HEK293 (cell line): ENCODE data around the gene ARHGAP4.

ENCODE experiments used
- CTCF ChIA-PET: fragments of 350-600 bp; formaldehyde crosslinking; extraction: SDS; loops from one replicate; lab custom pipeline; 2021; ENCODE audit warnings: antibody characterized with exemption; lab: Yijun Ruan, JAX
- POLR2A ChIA-PET: fragments of 300-600 bp; formaldehyde crosslinking; extraction: SDS; loops from one replicate; lab custom pipeline; 2020; ENCODE audit warnings: antibody characterized with exemption, inconsistent platforms; lab: Yijun Ruan, JAX
- H3K27ac ChIP-seq: fragments of 200-500 bp; sonication (Bioruptor generic); 2 replicates; pipeline ENCODE4 v1.5.1; 2014; ENCODE audit warnings: low read depth, low read length, control low read depth, inconsistent platforms; ENCODE audit errors: extremely low read depth
- H3K36me3 ChIP-seq, 2 experiments: fragments of 200-500 bp in 1 of 2; sonication (Bioruptor generic) in 1 of 2; 1 replicate in 1 of 2; 2 replicates in 1 of 2; pipeline ENCODE4 v1.5.1; 2014 to 2017; ENCODE audit warnings: inconsistent platforms in 2 of 2, low read length in 2 of 2; ENCODE audit not compliant: control insufficient read depth in 2 of 2, insufficient read depth in 1 of 2
- H3K4me1 ChIP-seq: fragments of 200-500 bp; sonication (Bioruptor generic); 2 replicates; pipeline ENCODE4 v1.5.1; 2014; ENCODE audit warnings: mild to moderate bottlenecking, low read length, inconsistent platforms; ENCODE audit not compliant: control insufficient read depth, insufficient read depth
- H3K4me3 ChIP-seq: 2 replicates; pipeline ENCODE4 v1.5.1; 2011; ENCODE audit warnings: low read depth, mild to moderate bottlenecking, control low read depth, low read length, moderate library complexity
- H3K9me3 ChIP-seq: fragments of 200-500 bp; sonication (Bioruptor generic); 2 replicates; pipeline ENCODE4 v1.5.1; 2014; ENCODE audit warnings: low read depth, low read length, inconsistent platforms; ENCODE audit not compliant: control insufficient read depth, insufficient read depth
- AEBP2 ChIP-seq: fragments of 450-650 bp; formaldehyde crosslinking; IDR thresholded peaks from 2 replicates; pipeline ENCODE4 v1.5.1; 2016; ENCODE audit warnings: missing biosample characterization, missing genetic modification characterization, borderline replicate concordance
- ATF2 ChIP-seq: fragments of 450-650 bp; formaldehyde crosslinking; IDR thresholded peaks from 2 replicates; pipeline ENCODE4 v1.5.1; 2016; ENCODE audit warnings: missing biosample characterization, missing genetic modification characterization, low read depth
- EGR2 ChIP-seq: fragments of 450-650 bp; formaldehyde crosslinking; IDR thresholded peaks from 2 replicates; pipeline ENCODE4 v1.5.1; 2016; ENCODE audit warnings: low read depth, missing biosample characterization, missing genetic modification characterization
- FEZF1 ChIP-seq: fragments of 450-650 bp; formaldehyde crosslinking; IDR thresholded peaks from 2 replicates; pipeline ENCODE4 v1.5.1; 2016; ENCODE audit warnings: missing biosample characterization, missing genetic modification characterization
- GLIS2 ChIP-seq: fragments of 450-650 bp; formaldehyde crosslinking; IDR thresholded peaks from 2 replicates; pipeline ENCODE4 v1.5.1; 2016; ENCODE audit warnings: missing biosample characterization, missing genetic modification characterization
- OSR2 ChIP-seq: fragments of 450-650 bp; formaldehyde crosslinking; IDR thresholded peaks from 2 replicates; pipeline ENCODE4 v1.5.1; 2016; ENCODE audit warnings: missing biosample characterization, missing genetic modification characterization
- REST ChIP-seq: fragments of 450-650 bp; formaldehyde crosslinking; IDR thresholded peaks from 2 replicates; pipeline ENCODE4 v1.5.1; 2016; ENCODE audit warnings: missing biosample characterization, missing genetic modification characterization
- SP7 ChIP-seq: fragments of 450-650 bp; formaldehyde crosslinking; IDR thresholded peaks from 2 replicates; pipeline ENCODE4 v1.5.1; 2016; ENCODE audit warnings: missing biosample characterization, missing genetic modification characterization
- ZBTB17 ChIP-seq: fragments of 450-650 bp; formaldehyde crosslinking; IDR thresholded peaks from 2 replicates; pipeline ENCODE4 v1.5.1; 2016; ENCODE audit warnings: missing biosample characterization, missing genetic modification characterization
- ZNF155 ChIP-seq: fragments of 450-650 bp; formaldehyde crosslinking; IDR thresholded peaks from 2 replicates; pipeline ENCODE4 v1.5.1; 2016; ENCODE audit warnings: missing biosample characterization, missing genetic modification characterization
- ZNF175 ChIP-seq: fragments of 450-650 bp; formaldehyde crosslinking; IDR thresholded peaks from 2 replicates; pipeline ENCODE4 v1.5.1; 2016; ENCODE audit warnings: missing biosample characterization, missing genetic modification characterization
- ZNF19 ChIP-seq: fragments of 450-650 bp; formaldehyde crosslinking; IDR thresholded peaks from 2 replicates; pipeline ENCODE4; 2016; ENCODE audit warnings: missing biosample characterization, missing genetic modification characterization, low read depth
- ZNF211 ChIP-seq: fragments of 450-650 bp; formaldehyde crosslinking; IDR thresholded peaks from 2 replicates; pipeline ENCODE4 v1.5.1; 2016; ENCODE audit warnings: low read depth, missing biosample characterization, missing genetic modification characterization
- ZNF274 ChIP-seq, 2 experiments: fragments of 200-500 bp in 1 of 2; fragments of 450-650 bp in 1 of 2; sonication (Bioruptor generic) in 1 of 2; formaldehyde crosslinking in 1 of 2; IDR thresholded peaks; 2 replicates each; pipeline versions ENCODE4 v1.5.1 to v1.6.1; 2014 to 2016; ENCODE audit warnings: borderline replicate concordance in 1 of 2, inconsistent platforms in 1 of 2, low read length in 1 of 2, missing biosample characterization in 1 of 2, missing genetic modification characterization in 1 of 2
- ZNF394 ChIP-seq: fragments of 450-650 bp; formaldehyde crosslinking; IDR thresholded peaks from 2 replicates; pipeline ENCODE4 v1.5.1; 2016; ENCODE audit warnings: missing biosample characterization, missing genetic modification characterization, mild to moderate bottlenecking, moderate library complexity, borderline replicate concordance
- ZNF404 ChIP-seq: fragments of 450-650 bp; formaldehyde crosslinking; IDR thresholded peaks from 2 replicates; pipeline ENCODE4 v1.5.1; 2017; ENCODE audit warnings: missing biosample characterization, missing genetic modification characterization
- ZNF544 ChIP-seq: fragments of 450-650 bp; formaldehyde crosslinking; IDR thresholded peaks from 2 replicates; pipeline ENCODE4 v1.5.0; 2017; ENCODE audit warnings: missing biosample characterization, missing genetic modification characterization
- ZNF558 ChIP-seq: fragments of 450-650 bp; formaldehyde crosslinking; IDR thresholded peaks from 2 replicates; pipeline ENCODE4 v1.5.1; 2016; ENCODE audit warnings: missing biosample characterization, missing genetic modification characterization
- ZNF645 ChIP-seq: fragments of 450-650 bp; formaldehyde crosslinking; IDR thresholded peaks from 2 replicates; pipeline ENCODE4; 2016; ENCODE audit warnings: missing biosample characterization, missing genetic modification characterization
- ZNF692 ChIP-seq: fragments of 450-650 bp; formaldehyde crosslinking; IDR thresholded peaks from 2 replicates; pipeline ENCODE4 v1.5.1; 2016; ENCODE audit warnings: missing biosample characterization, missing genetic modification characterization
- ZNF704 ChIP-seq: fragments of 450-650 bp; formaldehyde crosslinking; IDR thresholded peaks from 2 replicates; pipeline ENCODE4 v1.5.1; 2016; ENCODE audit warnings: missing biosample characterization, missing genetic modification characterization
- ZSCAN30 ChIP-seq: fragments of 450-650 bp; IDR thresholded peaks from 2 replicates; pipeline ENCODE4 v1.5.1; 2018; ENCODE audit warnings: missing biosample characterization, mild to moderate bottlenecking, missing genetic modification characterization, moderate library complexity

Gene ARHGAP4

GRCh38 chrX:153869473-153870287 is 56.4 kb downstream of the ARHGAP4 start:
- ChIA-PET CTCF (no interaction called here), POLR2A (no interaction called here)
- H3K27ac ChIP-seq, result no peak overlapping the region
- H3K4me3 ChIP-seq, result no peak overlapping the region
- H3K36me3 ChIP-seq, result no peaks in the 10 kb centered on the region
- no peaks in the 10 kb centered on the region for H3K9me3 ChIP-seq
- TF ChIP-seq ZNF175 (tag by site-specific recombination), result no peak
- TF ChIP-seq ZNF19 (tag by site-specific recombination), result no peak
- TF ChIP-seq ZNF544 (tag by site-specific recombination), result no peak
- TF ChIP-seq ZNF155 (tag by site-specific recombination), result no peak
- TF ChIP-seq ZNF645 (tag by site-specific recombination), result no peak
- no peak for TF ChIP-seq ZNF274 (IDR thresholded peaks at IDR 0.05; ENCODE audit: low read length)
- TF ChIP-seq ZNF274 (tag by site-specific recombination; IDR thresholded peaks at IDR 0.05; ENCODE audit: borderline replicate concordance), result no peak
- no peak for TF ChIP-seq ZNF692 (tag by site-specific recombination)
- TF ChIP-seq EGR2, result no peak
- no peak for TF ChIP-seq ZNF704 (tag by site-specific recombination)
- no peak for TF ChIP-seq ATF2 (tag by site-specific recombination)
- TF ChIP-seq OSR2 (tag by site-specific recombination), result no peak
- no peak for TF ChIP-seq AEBP2 (tag by site-specific recombination)
- TF ChIP-seq ZNF211, result no peak
- no peaks in the 10 kb centered on the region for H3K4me1 ChIP-seq

- no peaks in the 10 kb centered on the region for H3K36me3 ChIP-seq
- H3K4me1 ChIP-seq, result no peaks in the 10 kb centered on the region
- ChIA-PET POLR2A (no interaction called here), CTCF (no interaction called here)
- no peak overlapping the region for H3K4me3 ChIP-seq
- H3K9me3 ChIP-seq, result no peaks in the 10 kb centered on the region
- no peak overlapping the region for H3K27ac ChIP-seq
- TF ChIP-seq GLIS2 (tag by site-specific recombination) (no peak), ZNF394 (tag by site-specific recombination) (no peak), ZNF404 (tag by site-specific recombination) (no peak), ZNF558 (tag by site-specific recombination) (no peak), REST (tag by site-specific recombination) (no peak), SP7 (tag by site-specific recombination) (no peak), FEZF1 (tag by site-specific recombination) (no peak), ZBTB17 (no peak), ZSCAN30 (tag by site-specific recombination) (no peak)
These were observed 57.2 kb downstream of the ARHGAP4 start for GRCh38 chrX:153868576-153869472.
